Effector memory CD4-positive, alpha-beta T cell (primary cell): ENCODE results near the gene TP53RK.

ENCODE experiments used
- DNase-seq, 3 donors: peaks; one replicate each; pipeline ENCODE4 v3.0.0-alpha.2; 2020
- H3K27ac ChIP-seq: 2 replicates; pipeline ENCODE4 v1.7.0; 2013; ENCODE audit warnings: mild to moderate bottlenecking, low read length, moderate library complexity; ENCODE audit not compliant: insufficient read depth, poor library complexity, severe bottlenecking
- H3K27me3 ChIP-seq: replicated peaks from 2 replicates; pipeline ENCODE4 v1.7.0; 2013; ENCODE audit warnings: mild to moderate bottlenecking, low read length; ENCODE audit not compliant: insufficient read depth, control insufficient read depth, poor library complexity, severe bottlenecking
- H3K36me3 ChIP-seq: 2 replicates; pipeline ENCODE4 v1.7.0; 2013; ENCODE audit warnings: mild to moderate bottlenecking, low read length, moderate library complexity; ENCODE audit not compliant: control insufficient read depth, insufficient read depth
- H3K4me1 ChIP-seq: 2 replicates; pipeline ENCODE4 v1.7.0; 2013; ENCODE audit warnings: low read length, mild to moderate bottlenecking; ENCODE audit not compliant: control insufficient read depth, insufficient read depth, poor library complexity, severe bottlenecking
- H3K4me3 ChIP-seq: 2 replicates; pipeline ENCODE4 v1.7.0; 2013; ENCODE audit warnings: low read length, low read depth, mild to moderate bottlenecking; ENCODE audit not compliant: insufficient read depth, poor library complexity, severe bottlenecking
- H3K9me3 ChIP-seq: 2 replicates; pipeline ENCODE4 v1.7.0; 2013; ENCODE audit warnings: mild to moderate bottlenecking, low read length, moderate library complexity; ENCODE audit not compliant: control insufficient read depth

TP53RK gene

DNA sequence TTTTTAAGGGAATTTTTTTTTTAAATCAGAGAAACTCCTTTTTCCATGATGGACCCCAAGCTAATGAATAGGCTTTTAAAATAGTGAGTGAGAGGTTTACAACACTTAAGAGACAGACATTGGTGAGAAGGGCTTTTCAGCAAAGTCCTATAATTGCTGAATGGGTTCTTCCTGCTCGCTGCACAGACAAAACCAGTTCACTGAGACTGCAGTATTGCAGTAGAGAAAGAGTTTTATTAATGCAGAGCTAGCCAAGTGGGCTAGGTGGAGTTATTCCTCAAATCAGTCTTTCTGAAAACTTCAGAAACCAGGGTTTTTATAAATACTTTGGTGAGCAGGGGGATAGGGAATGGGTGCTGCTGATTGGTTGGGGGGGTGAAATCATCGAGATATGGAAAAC, 17.0 kb upstream of the TP53RK start:
- Histone ChIP-seq H3K4me3 (no peak overlapping the region), H3K4me1 (peaks cover 6% of the 10 kb centered on the region)
- DNase-seq = no peak

DNA sequence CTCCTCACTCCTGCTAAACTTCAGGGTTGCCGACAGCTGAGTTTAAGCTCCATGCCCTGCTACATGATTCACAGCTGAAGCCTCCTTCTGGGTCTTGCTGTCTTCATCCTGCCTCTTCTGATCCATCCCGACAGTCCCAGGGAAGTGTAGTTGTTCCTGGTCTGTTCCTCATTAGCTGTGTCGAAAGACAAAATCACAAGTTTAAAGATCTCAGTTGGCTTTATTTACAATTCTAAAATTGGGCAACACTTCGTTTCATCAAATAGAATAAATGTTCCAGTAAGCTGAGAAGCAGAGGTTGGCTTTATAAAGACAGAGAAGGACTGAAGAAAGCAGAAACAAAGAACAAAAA, 16.1 kb upstream of the TP53RK start:
- no peak for DNase-seq
- Histone ChIP-seq H3K27me3 (peaks cover 14% of the 10 kb centered on the region), H3K4me1 (peaks cover 6% of the 10 kb centered on the region), H3K9me3 (no peaks in the 10 kb centered on the region), H3K4me3 (no peak overlapping the region), H3K27ac (no peak overlapping the region), H3K36me3 (no peaks in the 10 kb centered on the region)

More for the DNA sequence above, 17.0 kb upstream of the TP53RK start:
- Histone ChIP-seq H3K36me3 (no peaks in the 10 kb centered on the region), H3K9me3 (no peaks in the 10 kb centered on the region), H3K27ac (no peak overlapping the region), H3K27me3 (peaks cover 14% of the 10 kb centered on the region)

DNA sequence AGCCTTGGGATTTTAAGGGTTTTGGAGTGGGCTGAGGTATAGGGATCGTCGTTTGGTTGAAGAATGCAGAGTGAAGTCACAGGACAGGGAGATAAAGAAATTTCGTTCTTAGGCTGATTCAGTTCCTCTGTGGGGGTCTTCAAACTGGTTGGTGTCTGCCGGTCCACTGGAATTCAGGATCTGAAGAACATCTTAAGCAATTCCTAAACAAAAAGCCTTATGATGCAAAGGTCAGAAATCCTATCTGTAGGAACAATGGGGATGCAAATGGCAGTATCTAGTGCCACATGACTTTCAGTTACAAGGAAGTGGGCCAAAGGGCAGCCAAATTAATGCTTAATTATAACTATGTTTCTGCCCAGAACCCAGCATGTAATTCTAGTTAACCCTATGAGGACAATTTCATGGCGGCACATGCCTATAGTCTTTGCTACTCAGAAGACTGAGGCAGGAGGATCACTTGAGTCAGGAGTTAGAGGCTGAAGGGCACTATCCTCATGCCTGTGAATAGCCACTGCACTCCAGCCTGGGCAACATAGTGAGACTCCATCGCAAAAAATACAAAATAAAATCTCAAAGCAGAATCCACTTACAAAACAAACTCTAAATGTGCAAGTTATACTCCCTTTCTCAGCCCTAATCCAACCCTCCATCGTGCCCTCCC, 15.6 kb upstream of the TP53RK start:
- H3K27me3 ChIP-seq = peaks cover 9% of the 10 kb centered on the region
- no peak overlapping the region for H3K4me3 ChIP-seq
- H3K4me1 ChIP-seq = peaks cover 2% of the 10 kb centered on the region
- DNase-seq = no peak
- H3K9me3 ChIP-seq = no peaks in the 10 kb centered on the region
- no peaks in the 10 kb centered on the region for H3K36me3 ChIP-seq
- no peak overlapping the region for H3K27ac ChIP-seq

DNA sequence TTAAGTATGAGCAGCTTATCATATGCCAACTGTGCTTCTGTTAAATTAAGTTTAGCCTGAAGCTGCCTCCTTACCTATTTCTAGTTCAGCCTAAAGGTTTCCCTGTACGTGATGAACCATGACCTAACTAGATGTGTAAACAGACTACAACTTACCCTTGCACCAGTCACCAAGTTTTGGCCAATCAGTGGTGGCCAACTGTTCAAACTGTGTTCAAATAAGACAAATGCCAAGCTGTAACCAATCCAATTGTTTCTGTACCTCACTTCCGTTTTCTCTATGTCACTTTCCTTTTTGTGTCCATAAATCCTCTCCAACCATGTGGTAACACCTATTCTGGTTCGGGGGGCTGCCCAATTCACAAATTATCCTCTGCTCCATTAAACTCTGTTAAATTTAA, 14.2 kb upstream of the TP53RK start:
- Histone ChIP-seq H3K4me1 (no peaks in the 10 kb centered on the region), H3K27ac (no peak overlapping the region), H3K27me3 (peaks cover 5% of the 10 kb centered on the region), H3K36me3 (no peaks in the 10 kb centered on the region), H3K9me3 (no peaks in the 10 kb centered on the region), H3K4me3 (no peak overlapping the region)
- DNase-seq = no peak

DNA sequence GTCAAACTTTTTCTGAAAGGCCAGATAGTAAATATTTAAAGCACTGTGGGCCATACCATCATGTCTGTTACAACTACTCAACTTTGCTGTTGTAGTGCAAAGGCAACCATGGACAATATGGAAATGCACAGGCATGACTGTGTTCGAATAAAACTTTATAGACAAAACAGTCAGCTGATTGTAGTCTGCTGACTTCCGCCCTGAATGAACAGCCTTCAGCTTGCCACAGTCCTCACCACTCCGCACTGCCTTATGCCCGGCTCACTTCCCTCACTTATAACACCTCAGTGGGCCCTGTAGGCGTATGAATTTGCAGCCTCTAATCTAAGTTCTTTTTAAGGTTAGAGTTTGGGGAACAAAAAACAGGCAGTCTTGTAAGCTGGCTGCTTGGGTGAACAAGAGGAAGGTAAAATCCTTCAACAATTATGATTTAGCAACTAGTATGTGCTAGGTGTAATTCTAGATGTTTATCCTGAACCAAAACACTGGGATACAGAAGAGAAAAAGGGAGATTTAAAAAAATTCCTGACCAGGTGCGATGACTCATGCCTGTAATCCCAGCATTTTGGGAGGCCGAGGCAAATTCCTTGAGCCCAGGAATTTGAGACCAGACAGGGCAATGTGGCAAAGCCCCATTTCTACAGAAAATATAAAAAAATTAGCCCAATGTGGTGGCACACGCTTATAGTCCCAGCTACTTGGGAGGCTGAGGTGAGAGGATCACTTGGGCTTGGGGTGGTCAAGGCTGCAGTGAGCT, 13.4 kb upstream of the TP53RK start:
- Histone ChIP-seq H3K4me3 (no peak overlapping the region), H3K36me3 (no peaks in the 10 kb centered on the region), H3K4me1 (no peaks in the 10 kb centered on the region), H3K27ac (no peak overlapping the region), H3K9me3 (no peaks in the 10 kb centered on the region), H3K27me3 (peaks cover 5% of the 10 kb centered on the region)
- DNase-seq = no peak

DNA sequence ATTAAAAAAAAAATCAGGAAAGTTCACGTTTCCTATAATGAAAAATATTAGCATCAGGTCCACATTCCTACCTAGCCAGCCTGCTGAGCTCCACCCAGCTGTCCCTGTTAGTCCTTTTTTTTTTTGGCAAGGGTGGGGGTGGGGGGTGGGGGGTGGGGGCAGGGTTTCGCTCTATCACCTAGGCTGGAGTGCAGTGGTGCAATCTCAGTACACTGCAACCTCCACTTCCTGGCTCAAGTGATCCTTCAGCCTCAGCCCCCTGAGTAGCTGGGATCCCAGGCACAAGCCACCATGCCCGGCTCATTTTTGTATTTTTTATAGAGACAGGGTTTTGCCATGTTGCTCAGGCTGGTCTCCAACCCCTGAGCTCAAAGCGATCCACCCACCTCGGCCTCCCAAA, 12.7 kb upstream of the TP53RK start:
- no peaks in the 10 kb centered on the region for H3K27me3 ChIP-seq
- no peaks in the 10 kb centered on the region for H3K4me1 ChIP-seq
- H3K4me3 ChIP-seq = no peak overlapping the region

DNA sequence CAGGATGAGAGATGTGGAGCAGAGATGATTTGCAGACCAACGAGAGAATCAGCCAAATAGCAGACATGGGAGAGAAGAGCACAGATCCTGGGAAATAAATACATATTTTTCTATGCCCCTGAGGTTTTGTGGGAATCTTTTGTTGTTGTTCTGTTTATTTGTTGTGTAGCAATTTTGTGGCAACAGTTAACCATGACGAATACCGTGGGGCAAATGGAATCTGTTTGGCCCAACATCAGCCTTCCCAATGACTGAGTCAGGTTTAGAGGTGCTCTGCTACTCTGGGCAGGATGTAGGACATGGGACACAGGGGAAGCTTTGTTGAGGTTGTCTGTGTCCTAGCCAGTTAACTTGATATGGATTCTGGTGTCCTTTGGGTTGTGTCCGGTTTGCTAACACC, 12.3 kb upstream of the TP53RK start:
- no peak for DNase-seq
- H3K9me3 ChIP-seq = no peaks in the 10 kb centered on the region
- H3K27me3 ChIP-seq = no peaks in the 10 kb centered on the region

More for the DNA sequence above, 12.7 kb upstream of the TP53RK start:
- H3K27ac ChIP-seq = no peak overlapping the region
- DNase-seq = no peak
- H3K36me3 ChIP-seq = no peaks in the 10 kb centered on the region
- no peaks in the 10 kb centered on the region for H3K9me3 ChIP-seq

DNA sequence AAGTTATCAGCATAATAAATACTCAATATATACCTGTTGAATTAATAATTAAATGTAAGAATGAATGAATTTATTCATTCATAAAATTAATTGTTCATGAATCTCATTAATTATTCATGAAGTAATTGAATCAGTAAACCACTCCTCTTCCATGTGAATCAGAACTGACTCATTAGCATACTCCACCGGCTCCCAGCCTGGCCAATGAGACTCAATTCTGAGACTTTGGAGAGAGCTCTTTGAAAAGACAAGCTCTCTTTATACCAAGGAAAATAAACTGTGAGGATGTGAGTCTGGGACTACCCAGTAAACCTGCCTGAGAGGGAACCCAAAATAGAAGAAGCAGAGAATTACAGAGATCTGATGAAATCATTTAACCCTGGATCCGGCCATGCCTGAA, 11.8 kb upstream of the TP53RK start:
- Histone ChIP-seq H3K4me1 (no peaks in the 10 kb centered on the region), H3K9me3 (no peaks in the 10 kb centered on the region), H3K27me3 (no peaks in the 10 kb centered on the region), H3K27ac (no peak overlapping the region), H3K4me3 (no peak overlapping the region), H3K36me3 (no peaks in the 10 kb centered on the region)
- DNase-seq = no peak

More for the DNA sequence above, 12.3 kb upstream of the TP53RK start:
- no peaks in the 10 kb centered on the region for H3K36me3 ChIP-seq
- no peaks in the 10 kb centered on the region for H3K4me1 ChIP-seq
- no peak overlapping the region for H3K27ac ChIP-seq
- H3K4me3 ChIP-seq = no peak overlapping the region

DNA sequence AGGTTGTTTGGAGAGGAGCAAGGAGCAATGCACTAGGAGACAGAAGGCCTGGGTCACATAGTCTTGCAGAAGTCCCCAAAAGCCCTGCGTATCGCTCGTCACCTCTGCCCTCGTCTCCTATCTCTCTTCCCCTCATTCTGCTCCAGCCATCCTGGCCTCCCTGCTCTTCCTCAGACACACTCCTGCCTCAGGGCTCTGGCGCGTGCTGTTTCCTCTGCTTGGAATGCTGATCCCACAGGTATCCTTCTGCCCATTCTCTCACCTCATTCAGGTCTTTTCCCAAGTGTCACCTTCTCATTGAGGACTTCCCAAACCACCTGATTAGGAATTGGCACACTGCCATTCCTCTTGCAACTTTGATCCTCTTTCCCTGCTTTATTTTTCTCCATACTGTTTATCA, 11.2 kb upstream of the TP53RK start:
- Histone ChIP-seq H3K27me3 (no peaks in the 10 kb centered on the region), H3K36me3 (no peaks in the 10 kb centered on the region), H3K4me3 (no peak overlapping the region), H3K4me1 (no peaks in the 10 kb centered on the region), H3K9me3 (no peaks in the 10 kb centered on the region), H3K27ac (no peak overlapping the region)
- DNase-seq = no peak

DNA sequence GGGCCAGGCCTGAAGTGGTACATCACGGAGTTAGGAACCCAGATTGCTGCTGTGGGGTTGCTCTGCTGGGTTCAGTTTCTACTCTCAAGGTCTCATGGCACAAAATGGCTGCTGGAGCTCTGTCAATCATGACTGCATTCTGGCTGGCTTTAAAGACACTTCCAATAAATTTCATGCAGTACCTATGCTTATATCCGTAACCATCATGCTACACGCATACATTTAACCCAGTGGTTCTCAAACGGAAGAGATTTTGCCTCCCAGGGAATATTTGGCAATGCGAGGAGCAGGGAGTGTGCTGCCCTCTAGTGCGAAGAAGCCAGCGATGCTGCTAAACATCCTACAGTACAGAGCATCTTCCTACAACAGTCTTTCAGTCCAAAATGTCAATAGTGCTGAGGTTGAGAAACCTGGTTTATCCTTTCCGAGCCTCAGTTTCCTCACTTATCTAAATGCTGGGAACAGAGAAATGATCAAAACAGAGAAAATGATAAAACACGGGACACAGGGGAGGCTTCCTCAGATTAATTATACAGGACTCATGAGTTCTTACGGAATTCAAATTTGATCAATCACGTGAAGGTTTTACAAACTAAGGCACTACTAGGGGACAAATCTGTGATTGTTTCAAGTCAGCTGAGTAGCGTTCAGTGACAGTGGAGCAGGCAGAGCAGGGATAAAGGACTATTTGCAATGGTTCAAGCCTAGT, 10.6 kb upstream of the TP53RK start:
- Histone ChIP-seq H3K27me3 (no peaks in the 10 kb centered on the region), H3K27ac (no peak overlapping the region), H3K4me3 (no peak overlapping the region), H3K4me1 (no peaks in the 10 kb centered on the region), H3K9me3 (no peaks in the 10 kb centered on the region), H3K36me3 (no peaks in the 10 kb centered on the region)
- no peak for DNase-seq
